ENCODE measurements around the gene MTARC1. TPM values are rescaled to one million over a fixed set of nuclear protein-coding genes. Genes with fewer than 3 reads are reported as not detected.

Gene MTARC1
- total RNA-seq, 1 experiment from 2014 or later, result 26.5 TPM

GRCh38 chr1:220787069-220787619 is 431 bp downstream of the MTARC1 start (continued):
- peak; percentile 84 for TF ChIP-seq MAX (IDR thresholded peaks at IDR 0.05)
- TF ChIP-seq ZNF274 (IDR thresholded peaks at IDR 0.05; ENCODE audit: low read depth, low read length), result no peak
- no peak for TF ChIP-seq EZH2phosphoT487 (IDR thresholded peaks at IDR 0.05; ENCODE audit: borderline replicate concordance)
- no peak for TF ChIP-seq CTCF (IDR thresholded peaks at IDR 0.05 in 2 of 3, conservative IDR thresholded peaks at IDR 0.05 in 1 of 3; ENCODE audit: borderline replicate concordance in 1 of 3, insufficient read depth in 1 of 3, low read depth in 2 of 3, low read length in 2 of 3)
- TF ChIP-seq CBX3 (IDR thresholded peaks at IDR 0.05; ENCODE audit: low read depth), result no peak
- TF ChIP-seq TCF7L2 (IDR thresholded peaks at IDR 0.05; ENCODE audit: borderline replicate concordance, extremely low read depth, insufficient read depth, insufficient read length), result no peak
- no peak for TF ChIP-seq CEBPB (IDR thresholded peaks at IDR 0.05; ENCODE audit: low read depth)
- no peak for TF ChIP-seq EGR1 (IDR thresholded peaks at IDR 0.05; ENCODE audit: low read depth)
- no peak for TF ChIP-seq POLR2AphosphoS5 (IDR thresholded peaks at IDR 0.05; ENCODE audit: low read depth, low read length)
- TF ChIP-seq ATF3 (IDR thresholded peaks at IDR 0.05), result no peak
- no peak for TF ChIP-seq YY1 (IDR thresholded peaks at IDR 0.05; ENCODE audit: extremely low read depth, insufficient replicate concordance, low read depth, low read length)

- Histone ChIP-seq H2AFZ (ENCODE audit: low read depth, low read length, poor library complexity, severe bottlenecking) (no peak overlapping the region), H3K79me2 (ENCODE audit: insufficient read depth, low read length) (peaks cover 13% of the 10 kb centered on the region), H3K4me1 (ENCODE audit: control insufficient read depth in 1 of 2, insufficient read depth in 2 of 2, low read length in 2 of 2) (peaks cover 11 to 25% of the 10 kb centered on the region in 2 experiments), H3K4me3 (replicated peaks in 1 of 2; ENCODE audit: low read depth in 1 of 2, low read length in 2 of 2) (no peak overlapping the region), H3K4me2 (ENCODE audit: low read length) (no peak overlapping the region), H3K27me3 (ENCODE audit: insufficient read depth, low read length) (no peaks in the 10 kb centered on the region), H3K27ac (ENCODE audit: low read depth, low read length) (no peak overlapping the region), H4K20me1 (ENCODE audit: insufficient read depth) (no peaks in the 10 kb centered on the region), H3K9me3 (ENCODE audit: control insufficient read depth in 1 of 2, insufficient read depth in 1 of 2, low read depth in 1 of 2, low read length in 2 of 2) (no peaks in the 10 kb centered on the region), H3K36me3 (ENCODE audit: control insufficient read depth in 1 of 2, insufficient read depth in 2 of 2, low read length in 2 of 2) (no peaks in the 10 kb centered on the region), H3K9me2 (ENCODE audit: insufficient read depth) (no peaks in the 10 kb centered on the region), H3K9ac (ENCODE audit: low read length) (no peak overlapping the region)
- ChIA-PET POLR2A (no interaction called here), RAD21 (ENCODE audit: low non-redundant PET in 1 of 2, low total read pairs in 2 of 2, uncharacterized antibody in 2 of 2, unreplicated experiment in 2 of 2) (no interaction called here), CTCF (no interaction called here)
- no TSS peak for BruUV-seq (replicated peaks)
- no peak for ATAC-seq
- intact Hi-C loops (cut with micrococcal nuclease), result no loop called here
- no peak for DNase-seq (ENCODE audit: low read depth, low spot score)
- TF ChIP-seq MAX (IDR thresholded peaks at IDR 0.05) (no peak), ATF3 (IDR thresholded peaks at IDR 0.05) (no peak), CBX3 (IDR thresholded peaks at IDR 0.05; ENCODE audit: low read depth) (no peak), EZH2 (IDR thresholded peaks at IDR 0.05) (no peak), TCF7L2 (IDR thresholded peaks at IDR 0.05; ENCODE audit: borderline replicate concordance, extremely low read depth, insufficient read depth, insufficient read length) (no peak), FOSL1 (IDR thresholded peaks at IDR 0.05; ENCODE audit: low read depth) (no peak), CEBPB (IDR thresholded peaks at IDR 0.05; ENCODE audit: low read depth) (no peak), EZH2phosphoT487 (IDR thresholded peaks at IDR 0.05; ENCODE audit: borderline replicate concordance) (no peak), CTCF (IDR thresholded peaks at IDR 0.05 in 2 of 3, conservative IDR thresholded peaks at IDR 0.05 in 1 of 3; ENCODE audit: borderline replicate concordance in 1 of 3, insufficient read depth in 1 of 3, low read depth in 2 of 3, low read length in 2 of 3) (no peak), ZBTB33 (IDR thresholded peaks at IDR 0.05; ENCODE audit: extremely low read depth, insufficient replicate concordance, low read length) (no peak), ZFX (IDR thresholded peaks at IDR 0.05) (no peak), JUND (IDR thresholded peaks at IDR 0.05) (no peak)
Measured at GRCh38 chr1:220788900-220789299, 2.2 kb downstream of the MTARC1 start.
